ENCODE results near the gene ZCCHC7. TPM values are rescaled to one million over a fixed set of nuclear protein-coding genes. Genes with fewer than 3 reads are reported as not detected.
A peak's percentile ranks its signal among the peaks of the same experiment; 100 is the strongest.

The ZCCHC7 gene
- total RNA-seq, 1 experiment from 2014 or later: 27.9 TPM

- Histone ChIP-seq H3K4me3 (ENCODE audit: low read depth, low read length, poor library complexity, severe bottlenecking) (no peak overlapping the region), H3K27ac (ENCODE audit: low read depth, low read length, poor library complexity, severe bottlenecking) (peak overlapping the region; percentile 81), H3K4me1 (ENCODE audit: insufficient read depth, low read length, poor library complexity, severe bottlenecking) (peaks cover 53% of the 10 kb centered on the region), H3K27me3 (replicated peaks; ENCODE audit: insufficient read depth, low read depth, low read length, poor library complexity) (no peaks in the 10 kb centered on the region), H3K9me3 (ENCODE audit: low read depth, low read length, poor library complexity, severe bottlenecking) (no peaks in the 10 kb centered on the region), H3K36me3 (ENCODE audit: insufficient read depth, low read length, poor library complexity, severe bottlenecking) (peaks cover 4% of the 10 kb centered on the region)
- no peak for DNase-seq (ENCODE audit: low spot score)
- TF ChIP-seq CTCF (conservative IDR thresholded peaks at IDR 0.05; ENCODE audit: low read depth, low read length) (no peak), EZH2 (IDR thresholded peaks at IDR 0.05; ENCODE audit: borderline replicate concordance, low read depth, low read length, poor library complexity, severe bottlenecking) (no peak)
- intact Hi-C loops (cut with micrococcal nuclease; ENCODE audit: unreplicated experiment): loop anchor here (5.0 to 10.0 kb wide), 2 partner anchors 42 to 56 kb away; no protein-coding TSS in a partner anchor
- no TSS peak for BruUV-seq (replicated peaks)
- POLR2A ChIA-PET (ENCODE audit: low non-redundant PET): interaction anchor here (0.7 kb wide), 1 partner anchor 27 kb away, joined by 12 read pairs; no protein-coding TSS in a partner anchor
- CTCF ChIA-PET: no interaction called here
Measured at GRCh38 chr9:37150415-37150814, 30.0 kb downstream of the ZCCHC7 start.

DNA sequence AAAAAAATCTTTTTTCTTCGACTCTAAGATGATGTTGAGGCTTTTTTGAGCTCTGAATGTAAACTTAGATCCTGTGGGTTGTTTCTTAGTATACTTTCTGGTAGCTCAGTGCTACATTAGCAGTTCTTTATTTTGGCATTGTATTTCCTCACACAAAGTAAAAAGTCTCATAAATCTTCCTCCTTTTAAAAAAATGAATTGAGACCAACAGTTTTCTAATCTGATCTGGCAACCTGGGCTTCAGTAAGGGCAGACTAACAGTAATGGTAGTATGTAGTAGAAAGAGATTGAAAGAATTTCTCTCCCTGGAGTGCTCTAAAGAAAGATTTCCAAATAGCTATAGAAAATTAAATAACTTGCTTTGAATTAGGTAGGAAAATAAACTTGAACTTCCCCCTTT is 31.4 kb downstream of the ZCCHC7 start:
- H3K4me1 ChIP-seq (ENCODE audit: insufficient read depth, low read length, poor library complexity, severe bottlenecking): peaks cover 39% of the 10 kb centered on the region
- BruUV-seq (replicated peaks): no TSS peak
- intact Hi-C loops (cut with micrococcal nuclease; ENCODE audit: unreplicated experiment): loop anchor here (5.0 to 10.0 kb wide), 2 partner anchors 40 to 57 kb away; no protein-coding TSS in a partner anchor
- POLR2A ChIA-PET (ENCODE audit: low non-redundant PET): no interaction called here
- DNase-seq (ENCODE audit: low spot score): no peak
- no peak overlapping the region for H3K4me3 ChIP-seq (ENCODE audit: low read depth, low read length, poor library complexity, severe bottlenecking)
- no peak overlapping the region for H3K27ac ChIP-seq (ENCODE audit: low read depth, low read length, poor library complexity, severe bottlenecking)
- H3K27me3 ChIP-seq (replicated peaks; ENCODE audit: insufficient read depth, low read depth, low read length, poor library complexity): no peaks in the 10 kb centered on the region
- H3K9me3 ChIP-seq (ENCODE audit: low read depth, low read length, poor library complexity, severe bottlenecking): no peaks in the 10 kb centered on the region
- CTCF ChIA-PET: no interaction called here
- TF ChIP-seq EZH2 (IDR thresholded peaks at IDR 0.05; ENCODE audit: borderline replicate concordance, low read depth, low read length, poor library complexity, severe bottlenecking): no peak
- no peak for TF ChIP-seq CTCF (conservative IDR thresholded peaks at IDR 0.05; ENCODE audit: low read depth, low read length)
- peaks cover 4% of the 10 kb centered on the region for H3K36me3 ChIP-seq (ENCODE audit: insufficient read depth, low read length, poor library complexity, severe bottlenecking)

GRCh38 chr9:37152365-37152764 is 32.0 kb downstream of the ZCCHC7 start:
- H3K4me1 ChIP-seq (ENCODE audit: insufficient read depth, low read length, poor library complexity, severe bottlenecking): peaks cover 34% of the 10 kb centered on the region
- DNase-seq (ENCODE audit: low spot score): no peak
- ChIA-PET CTCF (no interaction called here), POLR2A (ENCODE audit: low non-redundant PET) (no interaction called here)
- H3K36me3 ChIP-seq (ENCODE audit: insufficient read depth, low read length, poor library complexity, severe bottlenecking): peaks cover 4% of the 10 kb centered on the region
- H3K27ac ChIP-seq (ENCODE audit: low read depth, low read length, poor library complexity, severe bottlenecking): no peak overlapping the region
- intact Hi-C loops (cut with micrococcal nuclease; ENCODE audit: unreplicated experiment): loop anchor here (5.0 to 10.0 kb wide), 2 partner anchors 40 to 58 kb away; no protein-coding TSS in a partner anchor
- TF ChIP-seq CTCF (conservative IDR thresholded peaks at IDR 0.05; ENCODE audit: low read depth, low read length) (no peak), EZH2 (IDR thresholded peaks at IDR 0.05; ENCODE audit: borderline replicate concordance, low read depth, low read length, poor library complexity, severe bottlenecking) (no peak)
- H3K4me3 ChIP-seq (ENCODE audit: low read depth, low read length, poor library complexity, severe bottlenecking): no peak overlapping the region
- no TSS peak for BruUV-seq (replicated peaks)
- no peaks in the 10 kb centered on the region for H3K9me3 ChIP-seq (ENCODE audit: low read depth, low read length, poor library complexity, severe bottlenecking)
- H3K27me3 ChIP-seq (replicated peaks; ENCODE audit: insufficient read depth, low read depth, low read length, poor library complexity): no peaks in the 10 kb centered on the region

All from A673 (cell line).